Endothelial cell of umbilical vein (primary cell): ENCODE results near the gene RTBDN.

Experiments
- MAX ChIP-seq: IDR thresholded peaks from 2 replicates; pipeline ENCODE4 v1.6.1; 2011; ENCODE audit not compliant: insufficient read depth, insufficient read length
- POLR2AphosphoS5 ChIP-seq: IDR thresholded peaks from 2 replicates; pipeline ENCODE4 v1.6.1; 2012; ENCODE audit warnings: low read depth, mild to moderate bottlenecking, control low read depth, low read length, moderate library complexity; ENCODE audit not compliant: insufficient read depth
- TF ChIP-seq, protein P1 (sequence below), 2 donors: IDR thresholded peaks; 1 replicate in 1 of 2; 2 replicates in 1 of 2; pipeline ENCODE4 v1.5.1; 2011; ENCODE audit warnings: low read length in 2 of 2, mild to moderate bottlenecking in 2 of 2, moderate library complexity in 2 of 2, control low read depth in 1 of 2, inconsistent platforms in 1 of 2, low read depth in 1 of 2; ENCODE audit not compliant: insufficient read depth in 1 of 2; ENCODE audit errors: extremely low read depth in 1 of 2

- TF ChIP-seq, protein P1, sequence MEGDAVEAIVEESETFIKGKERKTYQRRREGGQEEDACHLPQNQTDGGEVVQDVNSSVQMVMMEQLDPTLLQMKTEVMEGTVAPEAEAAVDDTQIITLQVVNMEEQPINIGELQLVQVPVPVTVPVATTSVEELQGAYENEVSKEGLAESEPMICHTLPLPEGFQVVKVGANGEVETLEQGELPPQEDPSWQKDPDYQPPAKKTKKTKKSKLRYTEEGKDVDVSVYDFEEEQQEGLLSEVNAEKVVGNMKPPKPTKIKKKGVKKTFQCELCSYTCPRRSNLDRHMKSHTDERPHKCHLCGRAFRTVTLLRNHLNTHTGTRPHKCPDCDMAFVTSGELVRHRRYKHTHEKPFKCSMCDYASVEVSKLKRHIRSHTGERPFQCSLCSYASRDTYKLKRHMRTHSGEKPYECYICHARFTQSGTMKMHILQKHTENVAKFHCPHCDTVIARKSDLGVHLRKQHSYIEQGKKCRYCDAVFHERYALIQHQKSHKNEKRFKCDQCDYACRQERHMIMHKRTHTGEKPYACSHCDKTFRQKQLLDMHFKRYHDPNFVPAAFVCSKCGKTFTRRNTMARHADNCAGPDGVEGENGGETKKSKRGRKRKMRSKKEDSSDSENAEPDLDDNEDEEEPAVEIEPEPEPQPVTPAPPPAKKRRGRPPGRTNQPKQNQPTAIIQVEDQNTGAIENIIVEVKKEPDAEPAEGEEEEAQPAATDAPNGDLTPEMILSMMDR (IDR thresholded peaks at IDR 0.05; ENCODE audit: extremely low read depth in 1 of 2, insufficient read depth in 1 of 2, low read depth in 1 of 2, low read length in 2 of 2), result no peak
- TF ChIP-seq POLR2AphosphoS5 (no peak), MAX (no peak)
Measured at GRCh38 chr19:12800923-12801465, 33.4 kb downstream of the RTBDN start.
